T-helper 22 cell (primary cell): ENCODE measurements around the gene SLC8A1.

ENCODE experiments used
- DNase-seq: peaks from one replicate; pipeline ENCODE4 v3.0.0-alpha.2; 2020; ENCODE audit warnings: low read depth

The SLC8A1 gene

DNA sequence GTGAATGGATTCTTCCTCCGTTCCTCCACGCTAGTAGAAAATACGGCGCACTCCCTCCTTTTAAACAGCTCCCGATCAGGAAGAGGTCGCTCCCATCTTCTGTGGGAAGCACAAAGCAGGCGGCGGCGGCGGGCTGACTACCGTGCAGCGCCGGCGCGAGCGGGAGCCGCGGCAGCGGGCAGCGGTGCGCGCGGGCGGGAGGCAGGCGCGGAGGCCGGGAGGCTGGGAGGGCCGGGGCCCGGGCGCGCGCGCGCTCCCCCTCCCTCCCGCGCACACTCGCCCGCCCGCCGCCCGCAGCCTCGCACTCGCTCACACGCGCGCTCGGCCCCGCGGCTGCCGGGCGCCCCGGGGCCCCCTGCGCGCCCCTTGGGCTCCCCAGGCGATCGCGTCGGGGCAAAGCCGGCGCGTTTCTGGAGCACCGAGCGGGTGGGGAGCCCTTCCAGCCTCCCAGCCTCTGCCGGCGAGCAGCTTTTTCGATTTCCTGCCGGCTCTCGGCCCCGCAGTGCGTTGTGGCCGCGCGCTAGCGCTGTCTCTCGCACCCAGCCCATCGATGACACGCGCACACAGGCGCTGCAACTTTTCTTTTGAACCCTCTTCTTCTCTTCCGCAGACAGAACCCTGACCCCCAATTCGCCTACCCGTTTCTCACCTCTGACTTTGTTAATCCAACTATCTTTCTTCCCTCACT, at the start of gene SLC8A1:
SLC8A1 (minus strand) TSS at position 173 of the 688 bp plus-strand sequence.
- no peak for DNase-seq

GRCh38 chr2:40499437-40499836, 47.5 kb upstream of the SLC8A1 start:
- DNase-seq: no peak

DNA sequence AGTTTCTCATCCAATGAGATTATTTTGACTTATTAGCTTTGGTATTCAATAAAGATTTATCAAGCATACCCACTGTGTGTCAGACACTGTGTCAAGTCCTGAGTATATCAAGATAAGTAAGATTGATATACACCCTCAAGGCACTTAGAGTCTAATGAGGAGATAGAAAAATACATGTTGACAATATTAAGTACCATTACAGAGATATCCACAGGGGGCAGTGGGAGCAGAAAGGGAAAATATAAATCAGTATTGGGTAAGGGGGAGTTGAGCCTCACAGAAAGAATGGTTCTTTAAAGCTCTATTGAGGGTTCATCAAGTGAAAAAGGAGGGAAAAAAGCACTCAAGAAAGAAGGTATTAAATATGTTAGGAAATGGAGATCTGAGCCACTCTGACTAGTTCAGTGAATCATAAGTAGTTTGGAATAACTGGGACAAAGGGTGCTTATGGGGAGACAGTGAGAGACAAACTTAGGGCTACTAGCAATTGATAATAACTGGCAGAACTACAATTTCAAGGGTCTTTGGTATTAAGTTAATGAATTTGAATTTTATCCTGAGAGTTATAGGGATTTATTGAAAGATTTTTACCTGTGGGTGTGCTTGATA, 45.5 kb upstream of the SLC8A1 start:
- DNase-seq: no peak

DNA sequence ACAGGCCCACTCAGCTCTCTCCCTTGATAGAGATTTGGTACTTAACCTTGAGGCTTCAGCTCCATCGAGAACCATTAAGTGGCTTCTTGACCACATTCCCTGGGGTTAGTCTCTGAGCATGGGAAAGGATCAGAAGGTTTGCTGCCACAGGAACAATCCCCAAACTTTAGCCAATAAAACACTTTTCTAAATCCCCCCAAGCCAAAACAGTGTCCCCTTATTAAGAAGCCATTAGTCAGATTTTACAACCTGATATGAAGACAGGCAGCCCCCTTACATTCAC, 37.7 kb upstream of the SLC8A1 start:
- no peak for DNase-seq

- DNase-seq: no peak
Observed at GRCh38 chr2:40488927-40489677, 37.2 kb upstream of the SLC8A1 start.

- no peak for DNase-seq
Observed at GRCh38 chr2:40488101-40488601, 36.3 kb upstream of the SLC8A1 start.

DNA sequence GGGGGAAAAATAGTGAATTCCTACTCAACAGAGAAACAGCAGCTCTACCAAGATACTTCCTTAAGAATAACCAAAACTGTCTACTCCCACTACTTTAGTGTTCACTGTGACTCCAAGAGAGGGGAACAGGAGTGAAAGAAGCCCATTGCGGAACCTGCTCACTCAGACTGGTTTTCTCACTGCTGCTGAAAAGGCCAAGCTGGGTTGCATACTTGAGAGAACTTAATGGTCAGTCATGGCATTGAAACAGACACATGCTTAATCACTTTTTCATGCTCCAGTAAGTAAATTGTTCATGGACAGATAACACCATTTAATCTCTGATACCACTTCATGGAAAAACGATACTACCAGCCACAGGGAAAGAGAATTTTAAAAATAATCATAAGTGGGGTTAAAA, 35.7 kb upstream of the SLC8A1 start:
- no peak for DNase-seq

DNA sequence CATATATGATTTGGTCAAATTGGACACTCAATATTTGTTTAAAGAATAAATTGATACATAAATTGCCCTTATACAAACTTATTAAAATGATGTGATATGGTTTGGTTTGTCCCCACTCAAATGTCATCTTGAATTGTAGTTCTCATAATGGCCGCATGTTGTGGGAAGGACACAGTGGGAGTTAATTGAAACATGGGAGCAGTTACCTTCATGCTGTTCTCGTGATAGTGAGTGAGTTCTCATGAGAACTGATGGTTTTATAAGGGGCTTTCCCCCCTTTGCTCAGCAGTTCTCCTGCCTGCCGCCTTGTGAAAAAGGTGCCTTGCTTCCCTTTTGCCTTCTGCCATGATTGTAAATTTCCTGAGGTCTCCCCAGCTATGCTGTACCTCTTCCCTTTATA, 34.0 kb upstream of the SLC8A1 start:
- no peak for DNase-seq

GRCh38 chr2:40485318-40485717, 33.4 kb upstream of the SLC8A1 start:
- DNase-seq: no peak

DNA sequence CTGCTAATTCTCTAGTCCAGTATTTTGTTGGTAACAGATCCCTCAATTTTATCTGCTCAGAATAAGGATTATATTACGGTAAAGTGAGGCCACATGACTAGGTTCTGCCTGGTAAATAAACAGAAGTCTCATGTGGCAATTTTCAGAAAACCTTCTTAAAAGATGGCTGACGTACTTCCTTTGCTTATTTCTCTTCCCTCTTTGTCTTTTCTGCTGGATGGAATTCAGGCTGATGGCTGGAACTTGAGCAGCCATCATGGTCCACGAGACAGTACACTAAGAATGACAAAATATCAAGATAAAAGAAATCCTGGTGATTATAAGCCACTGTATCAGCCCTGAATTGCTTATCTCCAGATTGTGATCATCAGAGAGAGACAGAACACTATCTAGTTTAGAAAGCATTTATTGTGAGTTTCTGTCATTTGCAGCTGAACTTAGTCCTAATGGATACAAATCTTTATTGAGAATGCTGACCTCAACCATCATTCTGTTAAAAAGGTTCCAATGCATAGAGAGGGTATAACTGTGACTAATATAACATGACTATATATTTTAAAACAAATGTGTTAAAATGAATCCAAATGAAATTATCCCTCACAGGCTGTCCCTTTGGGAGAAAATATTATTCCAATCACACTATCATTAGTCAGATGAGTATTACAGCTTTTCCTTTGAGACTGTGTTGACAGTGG, 31.8 kb upstream of the SLC8A1 start:
- no peak for DNase-seq

DNA sequence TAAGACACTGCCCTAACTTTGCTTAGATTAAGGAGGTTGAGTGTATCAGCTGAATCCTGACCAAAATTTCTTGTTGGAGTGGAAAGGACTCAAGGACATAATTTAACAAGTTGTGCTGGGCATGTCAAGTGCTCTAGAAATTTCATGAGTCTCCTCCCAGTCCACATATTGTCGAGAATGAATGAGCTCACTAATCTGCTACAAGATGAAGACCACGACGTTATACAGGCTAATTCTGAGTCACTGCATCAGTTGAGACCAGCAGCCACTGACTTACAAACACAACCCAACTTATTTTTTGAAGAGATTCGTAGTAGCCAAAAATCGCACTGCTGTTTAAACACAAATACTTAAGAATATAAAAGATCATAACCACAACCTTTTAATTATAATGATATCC, 28.7 kb upstream of the SLC8A1 start:
- no peak for DNase-seq

DNA sequence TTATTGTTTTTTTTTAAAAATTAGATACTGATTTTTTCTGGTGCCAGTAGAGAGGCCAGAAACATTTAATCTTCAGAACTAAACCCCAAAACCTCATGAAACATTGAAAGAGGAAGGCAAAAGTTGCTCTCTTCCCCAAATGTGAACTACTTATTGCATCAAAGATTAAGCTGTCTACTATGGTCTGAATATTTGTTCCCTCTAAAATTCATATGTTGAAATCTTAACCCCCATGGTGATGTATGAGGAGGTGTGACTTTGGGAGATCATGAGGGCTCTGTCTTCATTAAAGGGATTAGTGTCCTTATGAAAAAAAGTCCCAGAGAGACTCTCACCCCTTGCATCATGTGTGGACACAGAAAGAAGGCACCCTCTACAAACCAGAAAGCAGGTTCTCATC, 28.2 kb upstream of the SLC8A1 start:
- DNase-seq: no peak

DNA sequence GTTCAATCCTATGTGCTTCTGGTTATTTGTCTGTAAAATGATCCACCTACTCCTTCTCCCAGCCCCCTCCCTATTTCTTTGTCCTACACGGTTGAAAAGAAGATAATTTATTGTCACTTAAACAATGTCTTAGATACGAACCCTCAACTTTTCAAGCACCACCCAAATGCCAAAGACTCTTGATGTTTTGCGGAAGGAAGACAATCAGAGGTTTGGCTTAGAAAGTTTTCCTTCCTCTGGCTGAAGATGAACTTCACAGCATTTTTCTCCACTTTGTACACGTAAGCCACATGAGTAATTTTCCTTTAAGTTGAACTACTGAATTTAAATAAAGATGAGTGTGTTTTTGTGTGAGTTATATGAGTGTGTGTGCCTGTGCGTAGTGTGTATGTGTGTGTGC, 25.5 kb upstream of the SLC8A1 start:
- DNase-seq: no peak

GRCh38 chr2:40476436-40476835, 24.5 kb upstream of the SLC8A1 start:
- no peak for DNase-seq

DNA sequence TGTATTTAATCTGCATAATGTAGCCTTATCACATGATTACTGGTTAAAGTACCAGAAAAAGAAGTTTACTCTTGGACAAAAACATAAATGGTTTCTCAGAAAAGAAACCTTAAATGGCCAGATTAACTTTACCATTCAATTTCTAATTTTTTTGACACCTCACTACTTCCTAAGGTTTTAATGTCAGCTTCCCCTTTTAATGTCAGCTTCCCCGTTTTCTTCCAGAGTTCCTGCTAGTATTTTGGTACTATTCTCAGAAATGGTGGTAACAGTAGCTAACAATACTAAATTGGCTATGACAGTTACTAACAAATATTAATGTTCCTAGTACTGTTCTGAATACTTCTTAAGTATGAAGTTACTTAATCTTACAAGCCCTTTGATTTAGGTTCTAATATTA, 22.4 kb upstream of the SLC8A1 start:
- DNase-seq: no peak

DNA sequence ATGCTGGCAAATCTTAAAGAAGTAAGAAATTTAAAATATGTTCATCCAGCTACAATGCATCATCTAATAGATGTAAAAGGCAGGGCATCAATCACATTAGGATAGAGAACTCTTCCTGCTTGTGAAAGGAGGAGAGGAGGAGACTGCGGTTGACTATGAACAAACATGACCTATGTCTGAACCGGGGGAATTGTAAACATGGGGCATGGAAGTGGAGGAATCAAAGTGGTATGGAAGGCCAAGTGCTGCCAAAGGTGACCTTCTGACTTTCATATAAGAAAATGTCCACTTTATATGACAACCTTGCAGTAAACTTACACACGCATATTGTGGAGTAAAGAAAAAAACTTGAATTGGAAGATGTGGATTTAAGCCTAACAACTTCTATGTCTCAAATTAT, 20.0 kb upstream of the SLC8A1 start:
- no peak for DNase-seq

DNA sequence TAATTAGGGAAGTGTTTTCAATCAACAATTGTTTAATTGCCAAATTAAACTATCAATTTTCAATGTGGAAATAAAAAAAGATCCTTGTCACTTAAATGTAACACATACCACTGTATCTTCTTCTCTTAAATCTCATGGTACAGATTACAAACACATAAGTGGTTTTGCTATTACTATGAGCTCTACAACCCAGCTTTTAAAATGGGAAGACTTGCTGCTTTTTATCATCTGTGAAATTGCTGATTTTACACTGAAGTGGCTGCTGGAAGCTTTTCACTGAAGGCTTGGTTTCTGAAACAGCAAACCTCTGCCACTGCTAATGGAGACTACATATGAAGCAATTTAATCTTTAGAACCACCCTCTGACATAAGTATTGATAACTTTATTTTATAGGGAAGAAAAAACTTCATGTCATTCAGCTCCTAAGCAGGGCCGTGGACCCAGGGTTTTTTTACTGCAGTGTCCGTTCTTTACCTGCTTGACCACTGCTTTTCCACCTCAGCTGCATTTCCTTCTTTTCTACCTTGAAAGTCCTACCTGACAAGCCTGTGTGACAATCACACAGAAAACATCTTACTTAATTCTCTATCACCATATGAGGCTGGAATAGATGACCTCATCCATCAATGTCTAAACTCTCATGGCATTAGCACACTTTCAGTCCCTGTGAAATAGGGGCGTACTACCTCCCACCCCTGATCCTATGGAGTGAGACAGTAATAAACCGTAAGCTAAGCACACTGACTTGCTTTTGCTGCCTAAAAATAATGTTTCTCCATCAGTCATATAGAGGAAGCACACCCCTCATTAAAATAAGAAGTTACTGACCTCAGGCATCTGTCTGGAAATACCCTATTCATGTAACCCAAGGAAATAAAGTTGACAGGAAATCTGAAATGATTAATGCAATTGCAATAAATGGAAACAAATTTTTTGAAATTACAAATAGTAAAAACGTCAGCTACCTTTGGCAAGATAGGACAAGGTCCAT, 19.2 kb upstream of the SLC8A1 start:
- DNase-seq: no peak

DNA sequence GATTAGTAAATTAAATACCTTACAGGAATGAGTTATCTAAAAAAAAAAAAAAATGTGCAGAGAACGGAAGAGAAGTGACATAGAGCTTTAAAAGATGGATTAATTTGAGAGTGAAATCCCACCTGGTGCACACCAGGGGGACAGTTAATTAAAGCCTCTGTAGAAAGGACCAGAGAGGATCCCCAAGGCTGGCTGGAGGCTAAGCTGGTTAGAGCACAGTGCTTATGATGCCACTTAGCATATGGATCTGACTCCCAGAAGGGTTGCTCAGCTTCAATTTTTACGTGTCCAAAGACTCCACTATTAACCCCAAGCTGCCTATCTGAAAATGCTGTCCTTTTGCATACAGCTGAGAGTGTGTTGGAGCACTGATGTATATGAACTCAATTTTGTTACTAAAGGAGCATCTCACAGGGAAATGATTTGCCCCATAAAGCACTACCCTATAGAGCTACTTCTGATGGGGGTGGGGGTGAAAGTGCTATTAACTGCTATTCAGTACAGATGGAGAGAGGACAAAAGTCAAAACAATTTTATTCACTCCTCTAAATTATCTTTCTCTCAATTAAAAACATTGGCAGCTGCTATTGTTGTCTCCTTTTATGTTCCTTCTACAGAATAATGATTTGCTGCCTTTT, 15.2 kb upstream of the SLC8A1 start:
- no peak for DNase-seq

DNA sequence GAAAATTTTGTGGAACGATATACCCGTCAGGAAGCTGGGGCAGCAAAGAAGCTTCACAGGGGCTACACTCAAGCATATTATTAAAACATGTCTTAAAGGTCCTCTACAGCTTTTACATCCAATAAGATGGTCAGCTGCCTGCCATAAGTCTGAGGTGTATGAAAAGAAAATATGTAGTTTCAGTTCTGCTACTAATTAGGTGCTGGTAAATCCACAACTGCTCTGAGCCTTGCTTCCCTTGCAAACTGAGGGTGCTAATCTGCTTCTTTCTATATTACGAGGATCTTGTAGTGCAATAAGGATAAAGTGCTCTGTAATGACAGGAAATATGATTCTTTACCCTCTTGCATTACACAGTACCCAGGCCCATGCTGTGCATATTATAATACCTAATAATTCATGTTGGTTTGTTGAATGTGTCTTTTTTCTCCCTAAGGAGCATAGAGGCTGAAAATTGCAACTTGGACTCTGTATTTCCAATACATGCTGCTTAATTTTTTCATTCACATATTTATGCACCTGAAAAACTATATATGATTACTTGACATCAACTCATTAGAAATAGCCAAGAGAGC, 14.5 kb upstream of the SLC8A1 start:
- no peak for DNase-seq

- no peak for DNase-seq
Observed at GRCh38 chr2:40463112-40463511, 11.2 kb upstream of the SLC8A1 start.
